ENCODE measurements around the gene PCDHGC3.

PCDHGC3 gene

GRCh38 chr5:141478321-141478945, 2.7 kb downstream of the PCDHGC3 start:
- H3K27me3 ChIP-seq = peaks cover 0 to 25% (median 11%) of the 10 kb centered on the region in 11 experiments; a peak in 8 of 22 replicates
- H3K4me2 ChIP-seq = peak overlapping the region; percentile 89 to 99 (median 97)
- peak overlapping the region in 10 of 11 experiments; percentile 23 to 90 (median 84); a peak in 16 of 22 replicates for H3K9ac ChIP-seq
- peaks cover 0 to 58% (median 30%) of the 10 kb centered on the region in 11 experiments; a peak in 13 of 22 replicates for H3K36me3 ChIP-seq
- peaks cover 62 to 77% (median 66%) of the 10 kb centered on the region in 10 experiments for H3K4me1 ChIP-seq
- no peaks in the 10 kb centered on the region for H3K9me3 ChIP-seq (replicated peaks in 1 of 11)
- TF ChIP-seq Cebpa-rat (IDR thresholded peaks at IDR 0.05) = no peak
- H4K20me1 ChIP-seq = peaks cover 0 to 68% (median 59%) of the 10 kb centered on the region in 11 experiments; a peak in 19 of 22 replicates
- peak overlapping the region in 3 of 11 experiments; percentile 21 to 81 (median 25); a peak in 4 of 22 replicates for H3K27ac ChIP-seq
- peak overlapping the region; percentile 67 to 87 (median 78) for H3K4me3 ChIP-seq

DNA sequence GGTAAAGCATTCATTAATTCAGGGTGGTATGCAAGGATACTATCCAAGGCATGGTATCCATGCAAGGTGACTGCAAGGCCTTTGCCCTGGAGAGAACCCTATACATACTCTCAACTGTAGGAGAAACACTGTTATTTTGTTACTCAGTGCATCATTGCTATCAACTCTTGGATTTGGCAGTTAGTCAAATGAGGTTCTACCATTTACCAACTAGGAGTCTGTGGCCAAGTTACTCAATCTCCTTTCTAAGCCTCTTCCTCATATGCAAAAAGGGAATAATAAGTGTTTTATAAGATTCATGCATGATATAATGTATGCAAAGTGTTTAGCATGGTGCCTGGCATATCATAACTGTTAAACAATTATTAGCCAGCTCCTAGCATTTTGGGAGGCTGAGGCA, 4.0 kb downstream of the PCDHGC3 start:
- H3K9ac ChIP-seq = peak overlapping the region in 4 of 11 experiments; percentile 9 to 90 (median 40); a peak in 2 of 22 replicates
- H3K27ac ChIP-seq = no peak overlapping the region
- peaks cover 0 to 81% (median 73%) of the 10 kb centered on the region in 11 experiments; a peak in 19 of 22 replicates for H4K20me1 ChIP-seq
- peaks cover 0 to 67% (median 30%) of the 10 kb centered on the region in 11 experiments; a peak in 13 of 22 replicates for H3K36me3 ChIP-seq
- H3K9me3 ChIP-seq (replicated peaks in 1 of 11) = no peaks in the 10 kb centered on the region
- no peak for TF ChIP-seq Cebpa-rat (IDR thresholded peaks at IDR 0.05)
- H3K27me3 ChIP-seq = peaks cover 0 to 23% (median 11%) of the 10 kb centered on the region in 11 experiments; a peak in 8 of 22 replicates
- peaks cover 73 to 87% (median 78%) of the 10 kb centered on the region in 10 experiments for H3K4me1 ChIP-seq
- H3K4me3 ChIP-seq = peak overlapping the region in 9 of 10 experiments; percentile 25 to 87 (median 79); a peak in 16 of 20 replicates
- peak overlapping the region; percentile 72 to 99 (median 97) for H3K4me2 ChIP-seq

GRCh38 chr5:141483902-141484301, 8.1 kb downstream of the PCDHGC3 start:
- Histone ChIP-seq H3K4me1 (peaks cover 86 to 100% (median 96%) of the 10 kb centered on the region in 10 experiments), H3K27ac (no peak overlapping the region), H3K4me2 (peak overlapping the region; percentile 93 to 99 (median 97)), H3K27me3 (no peaks in the 10 kb centered on the region), H3K36me3 (peaks cover 13 to 88% (median 53%) of the 10 kb centered on the region in 11 experiments), H3K9me3 (replicated peaks in 1 of 11) (peaks cover 0 to 14% (median 0%) of the 10 kb centered on the region in 11 experiments; a peak in 4 of 22 replicates), H3K9ac (peak overlapping the region in 7 of 11 experiments; percentile 25 to 76 (median 65); a peak in 9 of 22 replicates), H4K20me1 (peaks cover 5 to 99% (median 89%) of the 10 kb centered on the region in 11 experiments; a peak in 17 of 22 replicates), H3K4me3 (peak overlapping the region; percentile 46 to 66 (median 57); a peak in 17 of 20 replicates)
- TF ChIP-seq Cebpa-rat (IDR thresholded peaks at IDR 0.05) = no peak

DNA sequence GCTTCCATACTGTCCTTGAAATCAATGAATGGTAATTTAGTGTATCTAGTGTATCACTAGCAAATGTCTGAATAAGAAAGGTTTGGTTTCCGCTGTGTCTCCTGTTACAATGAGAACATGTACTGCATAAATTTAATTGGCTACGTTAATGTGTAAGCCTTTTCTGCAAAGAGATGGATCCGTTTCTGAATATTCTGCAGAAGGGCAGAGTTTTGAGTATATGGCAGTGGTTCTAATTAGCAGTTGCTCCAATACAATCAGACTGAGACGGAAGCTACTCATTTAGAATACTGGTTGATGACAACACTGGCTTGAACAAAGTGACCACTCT, 8.5 kb downstream of the PCDHGC3 start:
- Histone ChIP-seq H3K9ac (peak overlapping the region; percentile 25 to 76 (median 66); a peak in 18 of 22 replicates), H3K27me3 (no peaks in the 10 kb centered on the region), H3K27ac (0 out of 22 replicates have a peak overlapping the region, but pooled peaks of 1 of the 11 experiments have one; percentile 65), H3K36me3 (peaks cover 13 to 90% (median 53%) of the 10 kb centered on the region in 11 experiments), H3K9me3 (replicated peaks in 1 of 11) (peaks cover 0 to 14% (median 0%) of the 10 kb centered on the region in 11 experiments; a peak in 4 of 22 replicates), H4K20me1 (peaks cover 5 to 100% (median 86%) of the 10 kb centered on the region in 11 experiments; a peak in 17 of 22 replicates), H3K4me3 (peak overlapping the region; percentile 46 to 66 (median 57)), H3K4me1 (peaks cover 87 to 100% (median 97%) of the 10 kb centered on the region in 10 experiments), H3K4me2 (peak overlapping the region; percentile 93 to 99 (median 97))
- no peak for TF ChIP-seq Cebpa-rat (IDR thresholded peaks at IDR 0.05)

DNA sequence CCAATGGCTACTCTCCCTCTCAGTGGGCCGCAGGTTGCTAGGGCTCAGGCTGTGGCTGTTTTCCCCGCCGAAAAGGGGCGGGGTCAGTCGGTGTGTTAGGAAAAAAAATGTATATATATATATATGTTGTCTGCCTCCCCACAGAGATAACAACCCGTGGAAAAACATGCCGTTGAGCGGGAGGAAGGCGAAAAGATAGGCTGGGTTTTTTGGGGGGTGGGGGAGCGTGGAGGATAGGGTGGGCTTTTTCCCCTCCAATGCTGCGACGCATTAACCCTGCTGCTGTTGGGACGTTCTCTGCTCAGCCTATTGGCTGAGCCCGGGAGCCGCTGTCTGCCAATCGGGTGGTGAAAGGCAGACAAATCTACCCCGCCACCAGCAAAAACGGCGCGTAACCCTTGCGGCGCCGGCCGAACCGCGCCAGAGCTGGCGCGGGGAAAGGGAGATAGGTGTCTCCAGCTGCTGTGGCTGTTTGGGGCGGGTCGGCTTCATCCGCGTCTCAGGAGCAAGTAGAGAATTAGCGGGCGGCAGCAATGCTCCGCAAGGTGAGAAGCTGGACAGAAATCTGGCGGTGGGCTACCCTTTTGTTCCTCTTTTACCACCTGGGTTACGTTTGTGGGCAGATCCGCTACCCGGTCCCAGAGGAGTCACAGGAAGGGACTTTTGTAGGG, 9.0 kb downstream of the PCDHGC3 start, which contains the start of gene PCDHGC4:
PCDHGC4 (plus strand) TSS at position 390 of the 671 bp plus-strand sequence; CDS start at position 534, 144 bp downstream.
- Histone ChIP-seq H4K20me1 (peaks cover 5 to 100% (median 85%) of the 10 kb centered on the region in 11 experiments; a peak in 17 of 22 replicates), H3K27ac (peak within 1 kb of the TSS in 7 of 11 experiments; percentile 16 to 65 (median 44); a peak in 11 of 22 replicates), H3K27me3 (no peaks in the 10 kb centered on the region), H3K4me2 (peak within 1 kb of the TSS; percentile 93 to 99 (median 97)), H3K36me3 (peaks cover 13 to 90% (median 53%) of the 10 kb centered on the region in 11 experiments), H3K4me3 (peak within 1 kb of the TSS; percentile 46 to 66 (median 57)), H3K9ac (peak within 1 kb of the TSS; percentile 39 to 76 (median 66); a peak in 20 of 22 replicates), H3K9me3 (replicated peaks in 1 of 11) (peaks cover 0 to 14% (median 0%) of the 10 kb centered on the region in 11 experiments; a peak in 4 of 22 replicates), H3K4me1 (peaks cover 87 to 100% (median 97%) of the 10 kb centered on the region in 10 experiments)
- TF ChIP-seq Cebpa-rat (IDR thresholded peaks at IDR 0.05) = no peak

DNA sequence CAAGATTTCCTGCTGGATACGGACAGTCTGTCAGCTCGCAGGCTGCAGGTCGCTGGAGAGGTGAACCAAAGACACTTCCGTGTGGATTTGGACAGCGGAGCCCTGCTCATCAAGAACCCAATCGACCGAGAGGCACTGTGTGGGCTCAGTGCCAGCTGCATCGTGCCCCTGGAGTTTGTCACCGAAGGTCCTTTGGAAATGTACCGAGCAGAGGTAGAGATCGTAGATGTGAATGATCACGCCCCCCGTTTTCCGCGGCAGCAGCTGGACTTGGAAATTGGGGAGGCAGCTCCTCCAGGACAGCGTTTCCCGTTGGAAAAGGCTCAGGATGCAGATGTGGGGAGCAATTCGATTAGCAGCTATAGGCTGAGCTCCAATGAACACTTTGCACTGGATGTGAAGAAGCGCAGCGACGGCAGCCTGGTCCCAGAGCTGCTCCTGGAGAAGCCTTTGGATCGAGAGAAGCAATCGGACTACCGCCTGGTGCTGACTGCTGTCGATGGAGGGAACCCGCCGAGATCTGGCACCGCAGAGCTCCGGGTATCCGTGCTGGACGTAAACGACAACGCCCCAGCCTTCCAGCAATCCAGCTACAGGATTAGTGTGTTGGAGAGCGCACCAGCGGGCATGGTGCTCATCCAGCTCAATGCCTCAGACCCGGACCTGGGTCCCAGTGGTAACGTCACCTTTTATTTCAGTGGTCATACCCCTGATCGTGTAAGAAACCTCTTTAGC, 9.7 kb downstream of the PCDHGC3 start:
- H3K9ac ChIP-seq = peak overlapping the region; percentile 39 to 76 (median 66); a peak in 20 of 22 replicates
- peak overlapping the region; percentile 93 to 99 (median 97) for H3K4me2 ChIP-seq
- no peaks in the 10 kb centered on the region for H3K27me3 ChIP-seq

GRCh38 chr5:141486091-141486490, 10.3 kb downstream of the PCDHGC3 start:
- peaks cover 87 to 100% (median 96%) of the 10 kb centered on the region in 10 experiments for H3K4me1 ChIP-seq
- H3K9me3 ChIP-seq (replicated peaks in 1 of 11) = peaks cover 0 to 14% (median 0%) of the 10 kb centered on the region in 11 experiments; a peak in 4 of 22 replicates
- peak overlapping the region in 4 of 10 experiments; percentile 56 to 66 (median 62); a peak in 4 of 20 replicates for H3K4me3 ChIP-seq
- H4K20me1 ChIP-seq = peaks cover 5 to 99% (median 87%) of the 10 kb centered on the region in 11 experiments; a peak in 17 of 22 replicates
- no peak overlapping the region for H3K9ac ChIP-seq
- peak overlapping the region; percentile 93 to 99 (median 97); a peak in 21 of 22 replicates for H3K4me2 ChIP-seq
- TF ChIP-seq Cebpa-rat (IDR thresholded peaks at IDR 0.05) = no peak
- peaks cover 13 to 91% (median 58%) of the 10 kb centered on the region in 11 experiments for H3K36me3 ChIP-seq
- no peaks in the 10 kb centered on the region for H3K27me3 ChIP-seq
- H3K27ac ChIP-seq = no peak overlapping the region

More for the DNA sequence above, 9.7 kb downstream of the PCDHGC3 start:
- Histone ChIP-seq H3K36me3 (peaks cover 13 to 91% (median 53%) of the 10 kb centered on the region in 11 experiments), H3K27ac (peak overlapping the region in 7 of 11 experiments; percentile 16 to 65 (median 44); a peak in 11 of 22 replicates), H4K20me1 (peaks cover 5 to 100% (median 87%) of the 10 kb centered on the region in 11 experiments; a peak in 17 of 22 replicates), H3K4me3 (peak overlapping the region; percentile 46 to 66 (median 57)), H3K9me3 (replicated peaks in 1 of 11) (peaks cover 0 to 14% (median 0%) of the 10 kb centered on the region in 11 experiments; a peak in 4 of 22 replicates), H3K4me1 (peaks cover 87 to 100% (median 96%) of the 10 kb centered on the region in 10 experiments)
- no peak for TF ChIP-seq Cebpa-rat (IDR thresholded peaks at IDR 0.05)

All from BLaER1 treated with 17β-estradiol and CSF1 and Interleukin-3, amounts not matched to agents 10 nM and 100 nM (cell line).